GM12891 (cell line): ENCODE measurements around the gene SERPINH1.

Source experiments
- DNase-seq: peaks from one replicate; pipeline ENCODE4 v3.0.0; 2011; ENCODE audit warnings: low spot score; ENCODE audit not compliant: insufficient read length
- FAIRE-seq: peaks from 2 replicates; lab custom pipeline; 2011; peaks lifted over from hg19 to GRCh38; lab: Jason Lieb, UNC
- PAX5 ChIP-seq: IDR thresholded peaks from 2 replicates; pipeline ENCODE4 v1.6.1; 2011; ENCODE audit warnings: low read length, moderate library complexity, mild to moderate bottlenecking; ENCODE audit not compliant: insufficient read depth, severe bottlenecking
- POLR2A ChIP-seq: IDR thresholded peaks from 2 replicates; pipeline ENCODE4 v1.6.1; 2011; ENCODE audit warnings: low read depth, low read length, control low read depth
- POLR2AphosphoS5 ChIP-seq: IDR thresholded peaks from 2 replicates; pipeline ENCODE4 v1.6.1; 2011; ENCODE audit warnings: low read depth, low read length, control low read depth
- POU2F2 ChIP-seq: IDR thresholded peaks from 2 replicates; pipeline ENCODE4 v1.6.1; 2011; ENCODE audit warnings: low read depth, mild to moderate bottlenecking, control low read depth, low read length, moderate library complexity
- SPI1 ChIP-seq: IDR thresholded peaks from 2 replicates; pipeline ENCODE4 v1.6.1; 2011; ENCODE audit warnings: low read depth, low read length, control low read depth
- TAF1 ChIP-seq: IDR thresholded peaks from 2 replicates; pipeline ENCODE4 v1.6.1; 2011; ENCODE audit warnings: low read depth, low read length, control low read depth

The SERPINH1 gene

DNA sequence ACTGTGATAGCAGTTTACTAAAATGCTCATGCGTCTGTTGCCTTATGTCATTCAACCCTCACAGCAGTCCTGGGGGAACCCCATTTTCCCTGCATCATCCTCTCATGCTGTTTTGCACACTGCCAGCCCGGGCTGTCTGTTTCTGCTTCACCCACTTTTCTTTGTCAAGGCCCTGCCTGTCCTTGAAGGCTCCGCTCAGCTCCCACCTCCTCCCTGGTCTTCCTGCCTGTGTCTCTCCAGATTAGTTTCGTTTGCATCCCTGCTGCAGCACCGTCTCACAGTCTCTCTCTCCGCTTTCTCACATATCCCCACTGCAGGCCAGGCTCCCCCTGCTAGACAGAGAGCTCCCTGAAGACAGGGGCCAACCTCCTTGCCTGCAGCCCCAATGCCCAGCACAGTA lies 29.9 kb downstream of the SERPINH1 start:
- TF ChIP-seq POLR2AphosphoS5 (no peak), POU2F2 (no peak), SPI1 (no peak), TAF1 (no peak), POLR2A (no peak), PAX5 (no peak)
- FAIRE-seq = no peak
- DNase-seq = no peak

GRCh38 chr11:75592715-75593114 lies 30.7 kb downstream of the SERPINH1 start:
- TF ChIP-seq POLR2AphosphoS5 = no peak
- TF ChIP-seq PAX5 = no peak
- no peak for TF ChIP-seq POLR2A
- TF ChIP-seq SPI1 = no peak
- no peak for TF ChIP-seq TAF1
- TF ChIP-seq POU2F2 = no peak
- no peak for FAIRE-seq
- no peak for DNase-seq

DNA sequence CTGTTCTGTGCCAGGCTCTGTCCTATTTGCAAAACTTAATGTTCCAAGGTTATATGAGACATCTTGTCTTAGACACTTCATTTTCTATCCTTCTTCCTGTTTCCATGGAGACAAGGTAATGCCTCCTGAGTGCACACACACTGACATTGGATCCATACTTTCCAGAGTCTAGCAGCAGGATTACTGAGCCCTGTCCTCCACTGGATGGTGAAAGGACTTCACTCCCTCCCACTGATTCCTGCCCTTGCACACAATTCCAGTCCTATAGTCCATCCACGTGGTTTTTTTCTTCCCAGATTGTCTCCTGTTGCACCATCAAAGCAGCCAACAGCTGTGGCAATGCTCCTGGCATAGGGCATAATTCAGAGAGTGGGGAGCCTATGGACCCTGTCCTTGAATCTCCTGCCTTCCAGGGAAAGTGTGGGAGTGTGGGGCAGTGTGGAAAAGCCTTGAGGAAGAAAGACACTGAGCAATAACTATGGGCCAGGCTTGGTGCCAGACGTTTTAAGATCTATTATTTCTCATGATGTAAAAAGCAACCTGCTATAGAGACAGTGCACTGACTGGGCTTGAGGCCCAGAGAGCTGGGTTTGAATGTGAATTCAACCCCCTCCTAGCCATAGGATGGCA lies 31.3 kb downstream of the SERPINH1 start:
- DNase-seq (no peak), FAIRE-seq (no peak)
- TF ChIP-seq POU2F2 (no peak), SPI1 (no peak), POLR2AphosphoS5 (no peak), TAF1 (no peak), POLR2A (no peak), PAX5 (no peak)

GRCh38 chr11:75594211-75594610 lies 32.2 kb downstream of the SERPINH1 start:
- DNase-seq (no peak), FAIRE-seq (no peak)
- TF ChIP-seq SPI1 (no peak), TAF1 (no peak), POU2F2 (no peak), POLR2AphosphoS5 (no peak)

DNA sequence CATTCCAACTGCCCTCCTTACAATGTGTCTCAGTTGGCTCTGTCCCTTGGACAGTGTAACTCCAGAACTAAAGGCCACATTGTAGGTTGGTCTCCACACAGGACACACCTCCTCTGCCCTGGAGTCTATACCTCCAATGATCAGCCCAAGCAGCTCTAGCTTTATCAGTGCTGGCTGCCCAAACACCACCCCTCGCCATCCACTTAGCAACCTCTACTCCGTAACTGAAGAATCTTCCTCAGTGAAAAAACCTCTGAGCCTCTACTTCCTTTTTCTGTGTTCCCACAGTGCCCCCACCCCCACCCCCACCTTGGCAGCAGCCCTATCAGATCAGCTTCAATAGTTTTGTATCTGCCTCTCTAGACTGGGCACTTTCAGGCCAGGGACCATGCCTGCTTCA lies 33.4 kb downstream of the SERPINH1 start:
- TF ChIP-seq POU2F2 = no peak
- peak; percentile 23 for FAIRE-seq

GRCh38 chr11:75596914-75597313 lies 34.9 kb downstream of the SERPINH1 start:
- no peak for FAIRE-seq
- DNase-seq = no peak
- TF ChIP-seq SPI1 (no peak), TAF1 (no peak), POLR2AphosphoS5 (no peak), POU2F2 (no peak), PAX5 (no peak), POLR2A (no peak)

More for the DNA sequence above, 33.4 kb downstream of the SERPINH1 start:
- DNase-seq = no peak

DNA sequence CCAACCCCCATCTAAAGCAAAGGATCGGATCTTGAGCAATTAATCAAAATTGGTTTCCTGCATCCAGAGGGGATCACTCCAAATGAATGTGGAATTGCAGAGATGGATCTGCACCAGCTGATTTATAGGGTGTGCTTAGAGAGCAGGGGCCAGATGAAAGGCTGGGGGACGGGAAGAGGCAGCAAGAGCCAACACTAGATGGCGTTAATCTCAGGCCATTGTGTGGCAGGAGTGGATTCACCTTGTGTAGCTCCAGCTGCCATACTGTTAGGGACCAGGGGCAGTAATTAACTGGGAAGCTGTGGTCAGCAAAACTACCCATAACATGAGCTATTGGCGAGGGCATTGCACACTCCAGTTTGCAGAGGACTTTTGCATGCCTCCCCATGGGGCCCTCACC lies 35.6 kb downstream of the SERPINH1 start:
- peak; percentile 83 for FAIRE-seq
- DNase-seq = peak; percentile 43
- TF ChIP-seq PAX5 (no peak), POLR2AphosphoS5 (no peak), POLR2A (no peak), TAF1 (no peak), SPI1 (no peak), POU2F2 (no peak)

- no peak for TF ChIP-seq POLR2A
- no peak for TF ChIP-seq TAF1
- no peak for TF ChIP-seq POLR2AphosphoS5
- no peak for TF ChIP-seq SPI1
- TF ChIP-seq POU2F2 = no peak
- TF ChIP-seq PAX5 = no peak
- DNase-seq (no peak), FAIRE-seq (no peak)
These were observed 36.2 kb downstream of the SERPINH1 start for GRCh38 chr11:75598264-75598663.

GRCh38 chr11:75598900-75599299 lies 36.8 kb downstream of the SERPINH1 start:
- TF ChIP-seq POU2F2 (peak; percentile 52; the same call in 1 of the 2 replicates), SPI1 (no peak)
- DNase-seq (no peak), FAIRE-seq (no peak)

GRCh38 chr11:75600356-75600755 lies 38.3 kb downstream of the SERPINH1 start:
- TF ChIP-seq POLR2AphosphoS5 = no peak
- DNase-seq (no peak), FAIRE-seq (no peak)

- DNase-seq = no peak
- no peak for TF ChIP-seq POU2F2
- no peak for TF ChIP-seq PAX5
- TF ChIP-seq SPI1 = no peak
- no peak for TF ChIP-seq POLR2AphosphoS5
- no peak for TF ChIP-seq TAF1
- TF ChIP-seq POLR2A = no peak
- FAIRE-seq = no peak
These were observed 39.4 kb downstream of the SERPINH1 start for GRCh38 chr11:75601494-75601893.
